Head of caudate nucleus (tissue), 42 donors: Measurements from ENCODE around the gene PRR12.
"Not testable (repeated sequence)": the region's sequence is repeated elsewhere in the genome, so short reads cannot be mapped to it uniquely, and the experiment has no call there.

Experiments used
- DNase-seq, 42 donors: peaks; one replicate each; pipeline versions ENCODE4 v3.0.0 to v3.0.0-alpha.2; 2020 to 2021; ENCODE audit warnings: mixed read lengths in 7 of 42
- intact Hi-C: fragments of 100-400 bp; cut with DNase I; formaldehyde crosslinking; loops from one replicate; pipeline ENCODE4 v1.15.0; 2022

The PRR12 gene

GRCh38 chr19:49599378-49600295 is 8.7 kb downstream of the PRR12 start:
- intact Hi-C loops, result loop anchor here (10.0 kb wide), 1 partner anchor 65 kb away; the partner anchor contains the start of genes BCL2L12 and IRF3
- no peak for DNase-seq

GRCh38 chr19:49601482-49602038 is 10.6 kb downstream of the PRR12 start:
- DNase-seq, result no peak
- intact Hi-C loops, result no loop called here

GRCh38 chr19:49602806-49603205 is 11.8 kb downstream of the PRR12 start:
- intact Hi-C loops, result no loop called here
- DNase-seq, result no peak

- intact Hi-C loops, result no loop called here
- no peak for DNase-seq
Measured at GRCh38 chr19:49605605-49606004, 14.6 kb downstream of the PRR12 start.

GRCh38 chr19:49609499-49610092 is 18.6 kb downstream of the PRR12 start:
- intact Hi-C loops, result no loop called here
- no peak for DNase-seq

DNA sequence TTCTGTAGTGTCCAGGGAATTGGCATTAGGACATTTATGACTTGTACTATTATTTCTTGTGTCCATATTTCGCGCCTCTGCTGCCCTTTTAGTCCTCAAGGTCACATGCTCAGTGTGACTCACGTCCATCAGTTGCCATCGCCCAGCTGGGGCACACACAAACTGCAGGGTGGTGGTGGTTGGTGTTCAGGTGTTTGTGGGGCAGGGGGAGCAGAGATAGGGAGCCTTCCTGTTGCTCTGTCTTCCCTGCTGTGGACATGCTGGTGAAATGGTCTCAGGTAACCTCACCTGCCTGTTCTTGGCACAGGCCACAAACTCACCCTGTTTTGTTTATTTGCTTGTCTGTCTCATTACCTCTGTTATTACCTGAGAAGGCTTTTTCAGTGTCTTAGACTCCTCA is 22.4 kb downstream of the PRR12 start:
- no peak for DNase-seq

GRCh38 chr19:49614096-49614833 is 23.3 kb downstream of the PRR12 start:
- intact Hi-C loops, result no loop called here
- no peak for DNase-seq

More for the DNA sequence above, 22.4 kb downstream of the PRR12 start:
- intact Hi-C loops, result no loop called here

GRCh38 chr19:49615861-49616260 is 24.9 kb downstream of the PRR12 start:
- intact Hi-C loops, result no loop called here
- no peak for DNase-seq

- intact Hi-C loops, result no loop called here
- no peak for DNase-seq
Measured at GRCh38 chr19:49616532-49616931, 25.6 kb downstream of the PRR12 start.

- intact Hi-C loops, result no loop called here
Measured at GRCh38 chr19:49616945-49617344, 26.0 kb downstream of the PRR12 start.

GRCh38 chr19:49617860-49618259 is 26.9 kb downstream of the PRR12 start:
- intact Hi-C loops, result not testable (repeated sequence)

More at GRCh38 chr19:49616945-49617344, 26.0 kb downstream of the PRR12 start:
- DNase-seq, result no peak

DNA sequence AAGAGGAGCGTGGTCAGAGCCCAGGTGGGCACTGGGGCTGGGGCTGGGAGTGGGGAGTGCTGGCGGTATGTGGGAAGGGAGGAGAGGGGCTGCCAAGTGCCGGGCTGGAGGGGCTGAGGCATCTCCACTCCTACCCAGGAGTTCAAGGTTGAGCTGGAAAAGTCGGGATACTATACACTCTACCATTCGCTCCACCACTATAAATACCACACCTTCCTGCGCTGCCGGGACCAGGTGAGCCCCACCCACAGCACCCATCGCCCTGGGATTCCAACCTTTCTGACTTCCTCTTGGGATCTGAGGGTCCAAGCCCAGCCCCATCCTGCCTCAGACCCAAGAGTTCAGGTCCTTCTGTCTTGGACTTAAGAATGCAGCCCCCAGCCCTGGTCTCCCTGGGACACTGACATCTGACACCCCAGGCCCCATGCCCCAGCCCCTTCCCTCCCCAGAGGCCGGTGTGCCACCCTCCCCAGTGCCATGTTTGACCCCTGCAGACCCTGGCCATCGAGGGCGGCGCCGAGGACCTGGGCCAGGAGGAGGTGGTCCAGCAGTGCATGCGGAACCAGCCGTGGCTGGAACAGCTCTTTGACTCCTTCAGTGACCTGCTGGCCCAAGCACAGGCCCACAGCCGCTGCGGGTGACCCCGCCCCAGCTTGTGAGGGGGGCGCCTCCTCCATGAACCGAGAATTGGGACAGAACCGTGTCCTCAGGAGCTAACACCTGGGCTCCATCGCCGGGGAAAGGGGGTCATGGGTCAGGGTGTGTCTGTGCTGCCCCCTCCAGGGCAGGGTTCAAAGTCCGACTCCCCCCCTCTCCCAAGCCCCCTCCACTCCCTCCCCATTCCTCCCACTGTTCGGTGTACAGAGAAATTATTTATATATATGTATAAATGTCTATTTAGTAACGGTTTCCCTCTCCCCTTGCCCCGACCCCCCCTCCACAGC is 34.3 kb downstream of the PRR12 start:
- DNase-seq, result no peak
- intact Hi-C loops, result loop anchor here (5.0 kb wide), 1 partner anchor 263 kb away; the partner anchor contains the start of genes DKKL1 and TEAD2

More at GRCh38 chr19:49617860-49618259, 26.9 kb downstream of the PRR12 start:
- DNase-seq, result not testable (repeated sequence)

GRCh38 chr19:49626226-49626625 is 35.2 kb downstream of the PRR12 start:
- intact Hi-C loops, result no loop called here
- DNase-seq, result no peak

- no peak for DNase-seq
- intact Hi-C loops, result no loop called here
Measured at GRCh38 chr19:49629659-49630058, 38.7 kb downstream of the PRR12 start.

DNA sequence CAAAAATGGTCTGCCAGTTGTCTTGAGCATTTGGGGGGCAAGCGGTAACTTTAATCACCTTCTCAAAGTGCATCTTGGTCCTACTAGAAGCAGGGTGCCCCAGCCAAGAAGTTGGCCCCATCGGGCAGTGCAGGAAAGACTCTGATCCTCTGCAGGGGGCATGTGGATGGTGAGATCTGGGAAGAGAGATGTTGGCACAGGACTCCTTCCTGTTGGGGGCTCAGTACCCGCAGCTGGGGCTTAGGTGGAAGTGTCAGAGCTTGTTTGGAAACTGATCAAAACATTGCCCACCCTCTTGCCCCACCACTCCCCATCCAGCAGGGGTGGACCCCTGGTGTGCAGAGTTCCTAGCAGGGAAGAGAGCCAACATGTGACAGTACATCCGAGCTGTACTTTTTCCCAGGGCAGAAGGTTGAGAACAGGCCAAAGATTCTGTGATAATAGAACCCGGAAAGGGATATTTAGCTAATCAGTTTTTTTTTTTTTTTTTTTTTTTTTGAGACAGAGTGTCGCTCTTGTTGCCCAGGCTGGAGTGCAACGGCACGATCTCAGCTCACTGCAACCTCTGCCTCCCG is 40.1 kb downstream of the PRR12 start:
- DNase-seq, result no peak
- intact Hi-C loops, result no loop called here

GRCh38 chr19:49631610-49632192 is 40.7 kb downstream of the PRR12 start:
- intact Hi-C loops, result no loop called here
- no peak for DNase-seq

- intact Hi-C loops, result no loop called here
- DNase-seq, result no peak
Measured at GRCh38 chr19:49632576-49632975, 41.6 kb downstream of the PRR12 start.

DNA sequence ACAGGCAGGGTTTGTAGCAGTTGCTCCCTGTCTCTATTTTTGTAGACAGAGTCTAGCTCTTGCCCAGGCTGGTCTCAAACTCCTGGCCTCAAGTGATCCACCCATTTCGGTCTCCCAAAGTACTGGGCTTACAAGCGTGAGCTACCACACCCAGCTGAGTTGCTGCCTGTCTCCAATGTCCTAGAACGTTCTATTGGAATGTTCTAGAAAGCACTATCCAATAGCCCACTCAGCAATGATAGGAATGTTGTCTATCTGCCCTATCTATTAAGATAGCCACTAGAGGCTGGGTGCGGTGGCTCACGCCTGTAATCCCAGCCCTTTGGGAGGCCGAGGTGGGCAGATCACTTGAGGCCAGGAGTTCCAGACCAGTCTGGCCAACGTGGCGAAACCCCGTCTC is 42.3 kb downstream of the PRR12 start:
- intact Hi-C loops, DNase-seq: not testable (repeated sequence)
